ENCODE data around the gene GP5. TPM values are rescaled to one million over a fixed set of nuclear protein-coding genes. Genes with fewer than 3 reads are reported as not detected.

GP5 gene
- total and polyA plus RNA-seq, 2 experiments from 2014 or later, result 0.11 TPM; not detected in 1

DNA sequence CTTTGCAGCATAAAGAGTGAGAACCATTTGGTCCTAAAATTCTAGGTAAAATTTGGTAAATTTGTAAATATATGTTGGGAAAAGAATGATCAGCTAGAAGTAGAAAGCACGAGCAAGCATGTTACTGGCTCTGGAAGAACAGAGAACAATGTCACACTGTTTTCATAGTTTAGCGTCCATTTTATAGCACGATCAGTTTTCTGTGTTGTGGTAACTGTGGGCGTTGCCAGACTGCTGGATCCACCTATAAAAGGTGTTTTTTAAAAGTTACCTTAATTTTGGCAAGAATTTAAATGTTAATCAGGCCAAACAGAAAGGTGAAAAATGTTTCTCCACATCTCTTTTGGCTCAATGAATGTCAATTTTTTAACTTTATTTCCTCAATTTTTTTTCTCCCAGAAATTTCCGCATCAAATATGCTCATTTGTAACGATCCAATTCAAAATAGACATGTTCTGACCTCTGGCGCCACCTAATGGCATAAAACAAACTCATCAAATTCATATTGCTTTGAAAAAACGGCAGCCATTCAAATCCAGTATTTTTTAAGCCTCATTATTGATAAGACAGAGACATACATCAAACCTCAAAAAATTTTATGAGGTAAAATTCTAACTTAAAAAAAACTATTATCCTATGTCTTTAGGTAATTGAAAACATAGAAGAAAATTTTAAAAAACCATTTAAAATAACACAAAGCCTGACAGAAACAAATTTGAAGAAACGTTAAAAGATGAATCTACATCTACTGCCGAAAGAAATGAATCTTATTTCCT is 5.5 kb upstream of the GP5 start:
- H4K20me1 ChIP-seq (ENCODE audit: insufficient read depth), result no peaks in the 10 kb centered on the region
- 0 out of 2 replicates have a peak, but pooled peaks cover 6% of the 10 kb centered on the region for H3K79me2 ChIP-seq (ENCODE audit: insufficient read depth)
- peaks cover 68% of the 10 kb centered on the region for H3F3A ChIP-seq (ENCODE audit: insufficient read depth)
- H3K9ac ChIP-seq, result no peak overlapping the region
- H3K9me3 ChIP-seq (ENCODE audit: low read depth), result no peaks in the 10 kb centered on the region
- no peak for TF ChIP-seq EZH2phosphoT487 (IDR thresholded peaks at IDR 0.05; ENCODE audit: insufficient read depth, low read depth)
- TF ChIP-seq EZH2 (IDR thresholded peaks at IDR 0.05; ENCODE audit: insufficient read depth, poor library complexity, severe bottlenecking), result no peak
- WGBS, 2 experiments (ENCODE audit: low coverage in 1 of 2, low lambda C conversion rate in 2 of 2, missing lambda C conversion rate in 2 of 2), result 32% methylated on average over 10 of the region's 10 CpGs
- no peak overlapping the region for H3K27ac ChIP-seq
- in situ Hi-C loops (cut with MboI), result loop anchor here (10.0 kb wide), 1 partner anchor 70 kb away; no protein-coding TSS in a partner anchor
- no peak overlapping the region for H3K4me3 ChIP-seq
- DNase-seq, result peak; percentile 74
- H3K36me3 ChIP-seq (ENCODE audit: low read depth), result peaks cover 65% of the 10 kb centered on the region
- H3K4me1 ChIP-seq (ENCODE audit: insufficient read depth), result no peaks in the 10 kb centered on the region
- no peaks in the 10 kb centered on the region for H3K9me2 ChIP-seq (ENCODE audit: insufficient read depth)
- H3K27me3 ChIP-seq (replicated peaks; ENCODE audit: insufficient read depth), result no peaks in the 10 kb centered on the region
- H3K4me2 ChIP-seq (ENCODE audit: unreplicated experiment), result no peak overlapping the region
- no peak overlapping the region for H2AFZ ChIP-seq

GRCh38 chr3:194401868-194402329 is 2.8 kb upstream of the GP5 start:
- no peaks in the 10 kb centered on the region for H3K9me2 ChIP-seq (ENCODE audit: insufficient read depth)
- DNase-seq, result no peak
- 38 to 41% methylated on average over 8 of the region's 8 CpGs for WGBS, 2 experiments (ENCODE audit: low coverage in 1 of 2, low lambda C conversion rate in 2 of 2, missing lambda C conversion rate in 2 of 2)

GRCh38 chr3:194401346-194401745 is 2.3 kb upstream of the GP5 start:
- Histone ChIP-seq H3K9me2 (ENCODE audit: insufficient read depth) (no peaks in the 10 kb centered on the region), H3K79me2 (ENCODE audit: insufficient read depth) (0 out of 2 replicates have a peak, but pooled peaks cover 6% of the 10 kb centered on the region), H4K20me1 (ENCODE audit: insufficient read depth) (no peaks in the 10 kb centered on the region), H3K9me3 (ENCODE audit: low read depth) (no peaks in the 10 kb centered on the region), H3K27me3 (replicated peaks; ENCODE audit: insufficient read depth) (no peaks in the 10 kb centered on the region), H3K4me2 (ENCODE audit: unreplicated experiment) (no peak overlapping the region), H2AFZ (no peak overlapping the region), H3K27ac (no peak overlapping the region), H3K36me3 (ENCODE audit: low read depth) (peaks cover 37% of the 10 kb centered on the region), H3F3A (ENCODE audit: insufficient read depth) (peaks cover 42% of the 10 kb centered on the region), H3K9ac (no peak overlapping the region), H3K4me3 (no peak overlapping the region), H3K4me1 (ENCODE audit: insufficient read depth) (no peaks in the 10 kb centered on the region)
- TF ChIP-seq EZH2 (IDR thresholded peaks at IDR 0.05; ENCODE audit: insufficient read depth, poor library complexity, severe bottlenecking), result no peak
- in situ Hi-C loops (cut with MboI), result loop anchor here (10.0 kb wide), 1 partner anchor 67 kb away; no protein-coding TSS in a partner anchor
- WGBS, 2 experiments (ENCODE audit: low coverage in 1 of 2, low lambda C conversion rate in 2 of 2, missing lambda C conversion rate in 2 of 2), result 92 to 95% methylated on average over 9 of the region's 9 CpGs
- DNase-seq, result no peak

More at GRCh38 chr3:194401868-194402329, 2.8 kb upstream of the GP5 start:
- no peak overlapping the region for H3K27ac ChIP-seq
- no peak overlapping the region for H3K4me3 ChIP-seq
- peaks cover 47% of the 10 kb centered on the region for H3F3A ChIP-seq (ENCODE audit: insufficient read depth)
- no peaks in the 10 kb centered on the region for H4K20me1 ChIP-seq (ENCODE audit: insufficient read depth)
- H3K4me2 ChIP-seq (ENCODE audit: unreplicated experiment), result no peak overlapping the region
- no peaks in the 10 kb centered on the region for H3K27me3 ChIP-seq (replicated peaks; ENCODE audit: insufficient read depth)
- in situ Hi-C loops (cut with MboI), result loop anchor here (10.0 kb wide), 1 partner anchor 67 kb away; no protein-coding TSS in a partner anchor
- 0 out of 2 replicates have a peak, but pooled peaks cover 6% of the 10 kb centered on the region for H3K79me2 ChIP-seq (ENCODE audit: insufficient read depth)
- TF ChIP-seq EZH2phosphoT487 (IDR thresholded peaks at IDR 0.05; ENCODE audit: insufficient read depth, low read depth) (no peak), EZH2 (IDR thresholded peaks at IDR 0.05; ENCODE audit: insufficient read depth, poor library complexity, severe bottlenecking) (no peak)
- H3K36me3 ChIP-seq (ENCODE audit: low read depth), result peaks cover 42% of the 10 kb centered on the region
- H3K9ac ChIP-seq, result no peak overlapping the region
- no peak overlapping the region for H2AFZ ChIP-seq
- H3K9me3 ChIP-seq (ENCODE audit: low read depth), result no peaks in the 10 kb centered on the region
- no peaks in the 10 kb centered on the region for H3K4me1 ChIP-seq (ENCODE audit: insufficient read depth)

DNA sequence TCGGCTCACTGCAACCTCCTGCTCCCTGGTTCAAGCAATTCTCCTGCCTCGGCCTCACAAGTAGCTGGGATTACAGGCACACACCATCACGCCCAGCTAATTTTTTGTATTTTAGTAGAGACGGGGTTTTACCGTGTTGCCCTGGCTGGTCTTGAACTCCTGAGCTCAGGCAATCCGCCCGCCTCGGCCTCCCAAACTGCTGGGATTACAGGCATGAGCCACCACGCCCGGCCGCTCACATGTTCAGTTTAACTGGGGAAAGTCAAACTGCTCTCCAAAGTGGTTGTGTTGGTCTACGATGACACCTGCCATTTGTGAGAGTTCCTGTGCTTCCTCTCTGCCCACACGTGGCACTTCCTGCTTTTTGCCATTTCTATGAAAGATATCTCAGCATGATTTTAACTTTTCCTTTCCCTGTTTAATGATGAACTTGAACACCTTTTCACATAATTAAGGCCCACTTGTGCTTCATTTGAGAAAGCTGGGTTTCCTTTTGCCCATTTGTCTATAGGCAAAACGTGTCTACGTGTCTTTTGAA is 877 bp upstream of the GP5 start:
- H3K4me2 ChIP-seq (ENCODE audit: unreplicated experiment), result no peak overlapping the region
- H3K9ac ChIP-seq, result no peak overlapping the region
- H3K9me3 ChIP-seq (ENCODE audit: low read depth), result no peaks in the 10 kb centered on the region
- no peaks in the 10 kb centered on the region for H3K9me2 ChIP-seq (ENCODE audit: insufficient read depth)
- no peaks in the 10 kb centered on the region for H3K27me3 ChIP-seq (replicated peaks; ENCODE audit: insufficient read depth)
- H4K20me1 ChIP-seq (ENCODE audit: insufficient read depth), result no peaks in the 10 kb centered on the region
- no peak overlapping the region for H2AFZ ChIP-seq
- in situ Hi-C loops (cut with MboI), result loop anchor here (10.0 kb wide), 1 partner anchor 65 kb away; no protein-coding TSS in a partner anchor
- no peak for DNase-seq
- H3K4me3 ChIP-seq, result no peak overlapping the region
- peaks cover 31% of the 10 kb centered on the region for H3F3A ChIP-seq (ENCODE audit: insufficient read depth)
- no peaks in the 10 kb centered on the region for H3K4me1 ChIP-seq (ENCODE audit: insufficient read depth)
- H3K36me3 ChIP-seq (ENCODE audit: low read depth), result peaks cover 23% of the 10 kb centered on the region
- TF ChIP-seq EZH2 (IDR thresholded peaks at IDR 0.05; ENCODE audit: insufficient read depth, poor library complexity, severe bottlenecking) (no peak), EZH2phosphoT487 (IDR thresholded peaks at IDR 0.05; ENCODE audit: insufficient read depth, low read depth) (no peak)
- H3K79me2 ChIP-seq (ENCODE audit: insufficient read depth), result 0 out of 2 replicates have a peak, but pooled peaks cover 6% of the 10 kb centered on the region
- WGBS, 2 experiments (ENCODE audit: low coverage in 1 of 2, low lambda C conversion rate in 2 of 2, missing lambda C conversion rate in 2 of 2), result 90 to 93% methylated on average over 15 of the region's 15 CpGs
- H3K27ac ChIP-seq, result no peak overlapping the region

All from GM23248 (cell line).